Measurements from ENCODE around the gene BAG5.

The BAG5 gene

GRCh38 chr14:103510724-103511693 is 51.4 kb downstream of the BAG5 start:
- no peak for DNase-seq (ENCODE audit: low spot score)

GRCh38 chr14:103509864-103510723 is 52.4 kb downstream of the BAG5 start:
- DNase-seq (ENCODE audit: low spot score), result no peak
- no peak for FAIRE-seq

More at GRCh38 chr14:103510724-103511693, 51.4 kb downstream of the BAG5 start:
- no peak for FAIRE-seq

GRCh38 chr14:103508521-103509329 is 53.7 kb downstream of the BAG5 start:
- FAIRE-seq, result no peak

DNA sequence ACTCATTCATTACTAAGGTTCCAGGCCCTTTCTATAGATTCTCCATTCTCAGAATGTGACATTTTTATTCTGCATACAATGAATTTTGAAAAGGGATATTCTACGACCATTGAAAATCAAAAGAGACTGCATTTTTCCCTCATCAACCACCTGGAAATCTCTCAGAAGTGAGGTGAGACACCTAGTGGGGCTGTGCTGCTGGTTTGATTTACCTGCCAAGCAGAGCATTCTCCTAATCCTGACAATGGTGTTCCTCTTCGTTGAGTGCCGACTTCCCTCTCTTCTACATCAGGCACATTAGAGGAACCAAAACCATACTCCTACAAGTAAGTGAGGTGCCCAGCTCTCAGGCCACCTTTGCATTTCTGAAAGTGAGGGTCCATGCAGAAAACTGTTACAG is 54.7 kb downstream of the BAG5 start:
- no peak for FAIRE-seq
- no peak for DNase-seq (ENCODE audit: low spot score)

More at GRCh38 chr14:103508521-103509329, 53.7 kb downstream of the BAG5 start:
- DNase-seq (ENCODE audit: low spot score), result no peak

Data from urothelium cell line (cell line).